HEK293 (cell line): ENCODE results near the gene GM2A.

ENCODE experiments used
- CTCF ChIA-PET: fragments of 350-600 bp; formaldehyde crosslinking; extraction: SDS; loops from one replicate; lab custom pipeline; 2021; ENCODE audit warnings: antibody characterized with exemption; lab: Yijun Ruan, JAX
- POLR2A ChIA-PET: fragments of 300-600 bp; formaldehyde crosslinking; extraction: SDS; loops from one replicate; lab custom pipeline; 2020; ENCODE audit warnings: antibody characterized with exemption, inconsistent platforms; lab: Yijun Ruan, JAX
- H3K27ac ChIP-seq: fragments of 200-500 bp; sonication (Bioruptor generic); 2 replicates; pipeline ENCODE4 v1.5.1; 2014; ENCODE audit warnings: low read depth, low read length, control low read depth, inconsistent platforms; ENCODE audit errors: extremely low read depth
- H3K36me3 ChIP-seq, 2 experiments: fragments of 200-500 bp in 1 of 2; sonication (Bioruptor generic) in 1 of 2; 1 replicate in 1 of 2; 2 replicates in 1 of 2; pipeline ENCODE4 v1.5.1; 2014 to 2017; ENCODE audit warnings: inconsistent platforms in 2 of 2, low read length in 2 of 2; ENCODE audit not compliant: control insufficient read depth in 2 of 2, insufficient read depth in 1 of 2
- H3K4me1 ChIP-seq: fragments of 200-500 bp; sonication (Bioruptor generic); 2 replicates; pipeline ENCODE4 v1.5.1; 2014; ENCODE audit warnings: mild to moderate bottlenecking, low read length, inconsistent platforms; ENCODE audit not compliant: control insufficient read depth, insufficient read depth
- H3K4me3 ChIP-seq: 2 replicates; pipeline ENCODE4 v1.5.1; 2011; ENCODE audit warnings: low read depth, mild to moderate bottlenecking, control low read depth, low read length, moderate library complexity
- H3K9me3 ChIP-seq: fragments of 200-500 bp; sonication (Bioruptor generic); 2 replicates; pipeline ENCODE4 v1.5.1; 2014; ENCODE audit warnings: low read depth, low read length, inconsistent platforms; ENCODE audit not compliant: control insufficient read depth, insufficient read depth
- KLF1 ChIP-seq: fragments of 450-650 bp; formaldehyde crosslinking; IDR thresholded peaks from 2 replicates; pipeline ENCODE4 v1.5.1; 2016; ENCODE audit warnings: missing biosample characterization, missing genetic modification characterization
- MYNN ChIP-seq: fragments of 450-650 bp; formaldehyde crosslinking; IDR thresholded peaks from 2 replicates; pipeline ENCODE4 v1.5.1; 2016; ENCODE audit warnings: missing biosample characterization, missing genetic modification characterization, borderline replicate concordance
- SCRT2 ChIP-seq: fragments of 450-650 bp; formaldehyde crosslinking; IDR thresholded peaks from 2 replicates; pipeline ENCODE4 v1.5.1; 2016; ENCODE audit warnings: missing biosample characterization, missing genetic modification characterization
- ZBTB11 ChIP-seq: fragments of 450-650 bp; formaldehyde crosslinking; conservative IDR thresholded peaks from 2 replicates; pipeline ENCODE4 v1.5.1; 2016; ENCODE audit warnings: low read depth, missing biosample characterization, missing genetic modification characterization
- ZBTB17 ChIP-seq: fragments of 450-650 bp; formaldehyde crosslinking; IDR thresholded peaks from 2 replicates; pipeline ENCODE4 v1.5.1; 2016; ENCODE audit warnings: missing biosample characterization, missing genetic modification characterization
- ZBTB7A ChIP-seq: fragments of 450-650 bp; formaldehyde crosslinking; IDR thresholded peaks from 2 replicates; pipeline ENCODE4 v1.5.1; 2016; ENCODE audit warnings: low read depth, missing biosample characterization, missing genetic modification characterization
- ZFP3 ChIP-seq: fragments of 450-650 bp; formaldehyde crosslinking; IDR thresholded peaks from 2 replicates; pipeline ENCODE4 v1.5.1; 2016; ENCODE audit warnings: low read depth, missing biosample characterization, missing genetic modification characterization
- ZNF239 ChIP-seq: fragments of 450-650 bp; formaldehyde crosslinking; IDR thresholded peaks from 2 replicates; pipeline ENCODE4 v1.5.1; 2016; ENCODE audit warnings: missing biosample characterization, missing genetic modification characterization
- ZNF394 ChIP-seq: fragments of 450-650 bp; formaldehyde crosslinking; IDR thresholded peaks from 2 replicates; pipeline ENCODE4 v1.5.1; 2016; ENCODE audit warnings: missing biosample characterization, missing genetic modification characterization, mild to moderate bottlenecking, moderate library complexity, borderline replicate concordance
- ZNF433 ChIP-seq: fragments of 450-650 bp; formaldehyde crosslinking; IDR thresholded peaks from 2 replicates; pipeline ENCODE4 v1.5.1; 2016; ENCODE audit warnings: missing biosample characterization, missing genetic modification characterization, low read depth
- ZNF488 ChIP-seq: fragments of 450-650 bp; formaldehyde crosslinking; IDR thresholded peaks from 2 replicates; pipeline ENCODE4 v1.5.1; 2016; ENCODE audit warnings: missing biosample characterization, missing genetic modification characterization
- ZNF791 ChIP-seq: fragments of 450-650 bp; formaldehyde crosslinking; IDR thresholded peaks from 2 replicates; pipeline ENCODE4 v1.5.1; 2016; ENCODE audit warnings: missing biosample characterization, missing genetic modification characterization
- TF ChIP-seq, protein P1 (sequence below): fragments of 450-650 bp; formaldehyde crosslinking; conservative IDR thresholded peaks from 2 replicates; pipeline ENCODE4 v1.5.1; 2016; ENCODE audit warnings: low read depth, missing biosample characterization, missing genetic modification characterization
- TF ChIP-seq, protein P2 (sequence below): fragments of 450-650 bp; formaldehyde crosslinking; IDR thresholded peaks from 2 replicates; pipeline ENCODE4 v1.5.1; 2016; ENCODE audit warnings: missing biosample characterization, missing genetic modification characterization

The GM2A gene

DNA sequence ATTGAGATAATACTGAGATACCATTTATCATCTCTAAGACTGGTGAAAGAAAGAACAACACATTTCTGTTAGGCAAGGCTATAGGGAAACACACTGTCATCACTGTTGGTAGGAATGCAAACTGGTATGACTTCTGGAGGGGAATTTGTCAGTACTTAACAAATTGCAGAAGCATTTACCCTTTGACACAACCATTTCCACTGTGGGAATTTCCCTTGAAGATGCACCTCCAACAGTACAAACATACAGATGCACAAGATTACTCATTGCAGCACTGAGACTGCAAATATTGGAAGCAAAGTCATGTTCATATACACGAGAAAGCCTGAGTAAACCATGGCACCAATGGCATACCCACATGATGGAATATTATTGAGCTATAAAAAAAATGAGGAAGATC lies 17.6 kb downstream of the GM2A start:
- ChIA-PET CTCF (no interaction called here), POLR2A (no interaction called here)
- no peak overlapping the region for H3K27ac ChIP-seq
- TF ChIP-seq ZNF239 (tag by site-specific recombination) (no peak), ZBTB17 (tag by site-specific recombination) (no peak), ZBTB11 (tag by site-specific recombination) (no peak), ZNF433 (tag by site-specific recombination) (no peak), MYNN (tag by site-specific recombination) (no peak), ZFP3 (tag by site-specific recombination) (no peak), ZNF394 (tag by site-specific recombination) (no peak), ZNF791 (tag by site-specific recombination) (no peak), SCRT2 (tag by site-specific recombination) (no peak)
- TF ChIP-seq, protein P1, sequence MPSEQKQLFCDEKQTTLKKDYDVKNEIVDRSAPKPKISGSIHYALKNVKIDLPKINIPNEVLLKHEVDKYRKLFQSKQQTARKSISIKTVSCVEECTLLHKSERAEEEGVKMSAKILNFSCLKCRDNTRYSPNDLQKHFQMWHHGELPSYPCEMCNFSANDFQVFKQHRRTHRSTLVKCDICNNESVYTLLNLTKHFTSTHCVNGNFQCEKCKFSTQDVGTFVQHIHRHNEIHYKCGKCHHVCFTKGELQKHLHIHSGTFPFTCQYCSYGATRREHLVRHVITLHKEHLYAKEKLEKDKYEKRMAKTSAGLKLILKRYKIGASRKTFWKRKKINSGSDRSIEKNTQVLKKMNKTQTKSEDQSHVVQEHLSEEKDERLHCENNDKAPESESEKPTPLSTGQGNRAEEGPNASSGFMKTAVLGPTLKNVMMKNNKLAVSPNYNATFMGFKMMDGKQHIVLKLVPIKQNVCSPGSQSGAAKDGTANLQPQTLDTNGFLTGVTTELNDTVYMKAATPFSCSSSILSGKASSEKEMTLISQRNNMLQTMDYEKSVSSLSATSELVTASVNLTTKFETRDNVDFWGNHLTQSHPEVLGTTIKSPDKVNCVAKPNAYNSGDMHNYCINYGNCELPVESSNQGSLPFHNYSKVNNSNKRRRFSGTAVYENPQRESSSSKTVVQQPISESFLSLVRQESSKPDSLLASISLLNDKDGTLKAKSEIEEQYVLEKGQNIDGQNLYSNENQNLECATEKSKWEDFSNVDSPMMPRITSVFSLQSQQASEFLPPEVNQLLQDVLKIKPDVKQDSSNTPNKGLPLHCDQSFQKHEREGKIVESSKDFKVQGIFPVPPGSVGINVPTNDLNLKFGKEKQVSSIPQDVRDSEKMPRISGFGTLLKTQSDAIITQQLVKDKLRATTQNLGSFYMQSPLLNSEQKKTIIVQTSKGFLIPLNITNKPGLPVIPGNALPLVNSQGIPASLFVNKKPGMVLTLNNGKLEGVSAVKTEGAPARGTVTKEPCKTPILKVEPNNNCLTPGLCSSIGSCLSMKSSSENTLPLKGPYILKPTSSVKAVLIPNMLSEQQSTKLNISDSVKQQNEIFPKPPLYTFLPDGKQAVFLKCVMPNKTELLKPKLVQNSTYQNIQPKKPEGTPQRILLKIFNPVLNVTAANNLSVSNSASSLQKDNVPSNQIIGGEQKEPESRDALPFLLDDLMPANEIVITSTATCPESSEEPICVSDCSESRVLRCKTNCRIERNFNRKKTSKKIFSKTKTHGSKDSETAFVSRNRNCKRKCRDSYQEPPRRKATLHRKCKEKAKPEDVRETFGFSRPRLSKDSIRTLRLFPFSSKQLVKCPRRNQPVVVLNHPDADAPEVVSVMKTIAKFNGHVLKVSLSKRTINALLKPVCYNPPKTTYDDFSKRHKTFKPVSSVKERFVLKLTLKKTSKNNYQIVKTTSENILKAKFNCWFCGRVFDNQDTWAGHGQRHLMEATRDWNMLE (tag by site-specific recombination) = no peak
- TF ChIP-seq, protein P2, sequence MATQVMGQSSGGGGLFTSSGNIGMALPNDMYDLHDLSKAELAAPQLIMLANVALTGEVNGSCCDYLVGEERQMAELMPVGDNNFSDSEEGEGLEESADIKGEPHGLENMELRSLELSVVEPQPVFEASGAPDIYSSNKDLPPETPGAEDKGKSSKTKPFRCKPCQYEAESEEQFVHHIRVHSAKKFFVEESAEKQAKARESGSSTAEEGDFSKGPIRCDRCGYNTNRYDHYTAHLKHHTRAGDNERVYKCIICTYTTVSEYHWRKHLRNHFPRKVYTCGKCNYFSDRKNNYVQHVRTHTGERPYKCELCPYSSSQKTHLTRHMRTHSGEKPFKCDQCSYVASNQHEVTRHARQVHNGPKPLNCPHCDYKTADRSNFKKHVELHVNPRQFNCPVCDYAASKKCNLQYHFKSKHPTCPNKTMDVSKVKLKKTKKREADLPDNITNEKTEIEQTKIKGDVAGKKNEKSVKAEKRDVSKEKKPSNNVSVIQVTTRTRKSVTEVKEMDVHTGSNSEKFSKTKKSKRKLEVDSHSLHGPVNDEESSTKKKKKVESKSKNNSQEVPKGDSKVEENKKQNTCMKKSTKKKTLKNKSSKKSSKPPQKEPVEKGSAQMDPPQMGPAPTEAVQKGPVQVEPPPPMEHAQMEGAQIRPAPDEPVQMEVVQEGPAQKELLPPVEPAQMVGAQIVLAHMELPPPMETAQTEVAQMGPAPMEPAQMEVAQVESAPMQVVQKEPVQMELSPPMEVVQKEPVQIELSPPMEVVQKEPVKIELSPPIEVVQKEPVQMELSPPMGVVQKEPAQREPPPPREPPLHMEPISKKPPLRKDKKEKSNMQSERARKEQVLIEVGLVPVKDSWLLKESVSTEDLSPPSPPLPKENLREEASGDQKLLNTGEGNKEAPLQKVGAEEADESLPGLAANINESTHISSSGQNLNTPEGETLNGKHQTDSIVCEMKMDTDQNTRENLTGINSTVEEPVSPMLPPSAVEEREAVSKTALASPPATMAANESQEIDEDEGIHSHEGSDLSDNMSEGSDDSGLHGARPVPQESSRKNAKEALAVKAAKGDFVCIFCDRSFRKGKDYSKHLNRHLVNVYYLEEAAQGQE = no peak
- H3K36me3 ChIP-seq = peaks cover 0 to 28% of the 10 kb centered on the region in 2 experiments
- H3K4me3 ChIP-seq = no peak overlapping the region
- H3K9me3 ChIP-seq = no peaks in the 10 kb centered on the region
- no peaks in the 10 kb centered on the region for H3K4me1 ChIP-seq

DNA sequence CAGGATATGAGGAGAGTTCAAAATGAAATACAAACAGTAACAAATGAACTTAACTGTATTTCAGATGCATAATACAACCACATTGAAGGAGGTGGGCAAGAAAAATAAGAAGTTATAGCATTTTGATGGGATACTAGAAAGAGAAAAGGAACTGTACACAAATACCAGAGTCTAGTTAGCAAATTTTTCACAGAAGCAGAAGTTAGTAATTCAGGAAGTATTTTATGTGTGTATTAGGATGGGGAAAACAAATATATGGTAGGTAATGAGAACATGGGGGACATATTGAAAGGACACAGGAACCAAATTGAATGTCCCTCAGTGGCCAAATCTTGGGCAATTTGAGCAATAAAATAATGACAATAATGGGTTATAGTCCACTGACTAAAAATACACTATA lies 18.4 kb downstream of the GM2A start:
- Histone ChIP-seq H3K36me3 (peaks cover 0 to 28% of the 10 kb centered on the region in 2 experiments), H3K27ac (no peak overlapping the region), H3K4me3 (no peak overlapping the region), H3K9me3 (no peaks in the 10 kb centered on the region), H3K4me1 (no peaks in the 10 kb centered on the region)
- TF ChIP-seq ZBTB7A (tag by site-specific recombination) = no peak
- TF ChIP-seq KLF1 = no peak
- no peak for TF ChIP-seq ZNF488 (tag by site-specific recombination)
- ChIA-PET POLR2A (no interaction called here), CTCF (no interaction called here)
